Testis (tissue), 3 donors: Measurements from ENCODE around the gene KCNAB1. TPM values are rescaled to one million over a fixed set of nuclear protein-coding genes. Genes with fewer than 3 reads are reported as not detected.

ENCODE experiments used
- DNase-seq: peaks from one replicate; pipeline ENCODE4 v3.0.0-alpha.2; 2019
- H3K27ac ChIP-seq, 2 donors: fragments of 200-600 bp; sonication (generic); one replicate each; pipeline ENCODE4 v1.5.1; 2019
- H3K27me3 ChIP-seq: fragments of 200-600 bp; sonication (generic); one replicate; pipeline ENCODE4 v1.5.1; 2019
- H3K36me3 ChIP-seq: fragments of 200-600 bp; sonication (generic); one replicate; pipeline ENCODE4 v1.5.1; 2017; ENCODE audit warnings: low read depth; ENCODE audit errors: missing control alignments
- H3K4me1 ChIP-seq: fragments of 200-600 bp; sonication (generic); one replicate; pipeline ENCODE4 v1.5.1; 2019
- H3K4me3 ChIP-seq, 2 donors: fragments of 200-600 bp; sonication (generic); one replicate each; pipeline ENCODE4 v1.5.1; 2017 to 2019
- H3K9me3 ChIP-seq: fragments of 200-600 bp; sonication (generic); one replicate; pipeline ENCODE4 v1.5.1; 2017
- POLR2A ChIP-seq: fragments of 450-650 bp; IDR thresholded peaks from one replicate; pipeline ENCODE4 v1.6.1; 2017; ENCODE audit warnings: antibody characterized with exemption, mild to moderate bottlenecking, moderate library complexity
- WGBS, 2 donors: methylation state at CpG; one replicate each; pipeline ENCODE4 v1.1.5; 2018; 5-methylcytosine and 5-hydroxymethylcytosine counted together
- intact Hi-C: fragments of 100-400 bp; cut with DNase I; formaldehyde crosslinking; loops from one replicate; pipeline ENCODE4 v1.15.1; 2023; ENCODE audit warnings: low total_unique reads
- polyA plus RNA-seq: library from polyadenylated mRNA; stranded (reverse); fragments of 350-450 nt; fragmentation: Illumina TruSeq; extraction: RNeasy Lipid Tissue Mini Kit (QIAGEN cat#74804); gene quantifications from one replicate; pipeline ENCODE4 v1.2.3, GENCODE V29; 2014; ENCODE audit warnings: low read depth, low replicate concordance; ENCODE audit not compliant: insufficient read depth
- total RNA-seq, 2 donors: library from RNA; depleted of rRNA; stranded (reverse); fragments of >200 nt; gene quantifications; one replicate each; pipeline ENCODE4 v1.2.3, GENCODE V29; 2016
- TF ChIP-seq, protein P1 (sequence below), 3 experiments: fragments of 450-650 bp in 2 of 3; fragments of 200-600 bp in 1 of 3; sonication (generic) in 1 of 3; IDR thresholded peaks; one replicate each; pipeline ENCODE4 v1.5.1; 2016 to 2019; ENCODE audit warnings: antibody characterized with exemption in 3 of 3, mild to moderate bottlenecking in 2 of 3, moderate library complexity in 1 of 3

KCNAB1 gene
- total and polyA plus RNA-seq, 3 donors from 2014 or later: 3.8 to 8.9 (median 5.7) TPM

DNA sequence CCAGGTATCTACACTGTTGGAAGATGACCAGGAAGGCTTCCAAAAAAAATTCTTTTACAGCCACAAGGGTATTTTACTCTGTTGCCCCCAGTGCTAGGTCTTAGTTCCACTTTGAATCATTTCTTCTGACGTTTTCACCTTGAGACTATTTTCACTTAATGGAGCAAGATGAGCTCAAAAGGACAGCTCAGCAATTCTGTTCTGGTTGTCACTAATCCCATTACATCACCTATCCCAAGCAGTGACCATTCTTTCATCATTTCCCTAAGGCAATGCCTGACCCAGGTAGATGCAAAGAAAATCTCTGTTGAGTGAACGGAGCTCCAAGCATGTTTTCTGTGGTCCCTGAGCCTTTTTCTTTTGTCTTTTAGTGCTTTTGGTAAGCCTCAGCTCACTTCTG is 210.0 kb downstream of the KCNAB1 start:
- TF ChIP-seq POLR2A: no peak
- TF ChIP-seq, protein P1, sequence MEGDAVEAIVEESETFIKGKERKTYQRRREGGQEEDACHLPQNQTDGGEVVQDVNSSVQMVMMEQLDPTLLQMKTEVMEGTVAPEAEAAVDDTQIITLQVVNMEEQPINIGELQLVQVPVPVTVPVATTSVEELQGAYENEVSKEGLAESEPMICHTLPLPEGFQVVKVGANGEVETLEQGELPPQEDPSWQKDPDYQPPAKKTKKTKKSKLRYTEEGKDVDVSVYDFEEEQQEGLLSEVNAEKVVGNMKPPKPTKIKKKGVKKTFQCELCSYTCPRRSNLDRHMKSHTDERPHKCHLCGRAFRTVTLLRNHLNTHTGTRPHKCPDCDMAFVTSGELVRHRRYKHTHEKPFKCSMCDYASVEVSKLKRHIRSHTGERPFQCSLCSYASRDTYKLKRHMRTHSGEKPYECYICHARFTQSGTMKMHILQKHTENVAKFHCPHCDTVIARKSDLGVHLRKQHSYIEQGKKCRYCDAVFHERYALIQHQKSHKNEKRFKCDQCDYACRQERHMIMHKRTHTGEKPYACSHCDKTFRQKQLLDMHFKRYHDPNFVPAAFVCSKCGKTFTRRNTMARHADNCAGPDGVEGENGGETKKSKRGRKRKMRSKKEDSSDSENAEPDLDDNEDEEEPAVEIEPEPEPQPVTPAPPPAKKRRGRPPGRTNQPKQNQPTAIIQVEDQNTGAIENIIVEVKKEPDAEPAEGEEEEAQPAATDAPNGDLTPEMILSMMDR (IDR thresholded peaks at IDR 0.05): no peak
- Histone ChIP-seq H3K27ac (no peak overlapping the region), H3K4me1 (no peaks in the 10 kb centered on the region), H3K4me3 (no peak overlapping the region), H3K36me3 (no peaks in the 10 kb centered on the region), H3K9me3 (no peaks in the 10 kb centered on the region), H3K27me3 (no peaks in the 10 kb centered on the region)
- 85 to 90% methylated on average over 2 of the region's 2 CpGs for WGBS, 2 donors
- no peak for DNase-seq
- intact Hi-C loops: no loop called here

DNA sequence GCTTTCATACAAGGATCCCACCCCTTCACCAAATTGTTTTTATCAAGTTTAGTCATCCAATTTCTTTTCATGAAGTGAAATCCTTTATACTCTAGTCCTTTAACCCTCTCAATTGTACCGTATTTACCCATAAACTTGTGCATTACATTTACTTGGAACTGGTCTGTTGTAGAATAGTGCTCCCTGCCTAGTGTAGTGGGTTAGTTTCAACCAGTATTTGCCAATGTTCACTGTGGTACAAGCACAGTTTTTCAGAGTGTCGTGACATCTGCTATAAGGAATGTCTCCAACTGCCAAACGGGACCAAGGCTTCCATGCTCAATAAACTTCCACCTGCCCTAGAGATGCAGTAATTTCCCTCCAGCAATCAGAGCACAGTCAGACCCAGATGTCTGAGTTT is 211.9 kb downstream of the KCNAB1 start:
- H3K4me3 ChIP-seq: no peak overlapping the region
- 83% methylated on average over 3 of the region's 3 CpGs for WGBS, 2 donors
- no peaks in the 10 kb centered on the region for H3K27me3 ChIP-seq
- intact Hi-C loops: no loop called here
- no peaks in the 10 kb centered on the region for H3K4me1 ChIP-seq
- TF ChIP-seq POLR2A: no peak
- TF ChIP-seq, protein P1 (IDR thresholded peaks at IDR 0.05): no peak
- no peak for DNase-seq
- no peaks in the 10 kb centered on the region for H3K36me3 ChIP-seq
- no peaks in the 10 kb centered on the region for H3K9me3 ChIP-seq
- no peak overlapping the region for H3K27ac ChIP-seq

DNA sequence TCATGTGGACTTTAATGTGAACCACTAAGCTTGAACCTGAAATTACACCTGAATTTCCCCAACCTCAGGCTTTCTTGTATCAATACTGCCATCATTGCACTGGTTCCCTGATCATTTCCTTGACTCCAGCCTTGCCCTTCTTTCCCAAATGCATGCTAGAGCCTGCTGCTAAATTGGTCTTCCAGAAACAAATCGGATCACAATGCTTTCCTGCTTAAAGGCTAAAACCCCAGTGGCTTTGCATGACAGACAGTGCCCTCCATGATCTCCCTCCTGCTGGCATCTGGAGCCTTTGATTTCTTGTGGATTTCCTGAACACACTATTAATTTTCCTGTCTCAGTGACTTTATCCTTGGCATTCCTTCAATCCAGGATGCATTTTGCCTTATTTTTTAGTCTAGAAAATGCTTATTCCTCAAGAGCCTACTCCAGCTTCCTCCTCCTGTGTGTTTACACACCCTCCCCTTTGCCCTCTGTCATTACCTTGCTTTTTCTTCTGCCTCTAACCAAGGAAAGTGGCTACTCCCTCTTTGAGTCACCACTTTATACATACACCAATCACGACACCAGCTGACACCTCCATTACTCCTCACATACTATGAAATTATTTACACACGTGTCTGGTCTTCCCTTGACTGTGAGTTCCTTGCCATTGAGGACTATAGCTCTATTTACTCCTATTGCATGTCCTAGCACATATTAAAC is 214.6 kb downstream of the KCNAB1 start:
- no peaks in the 10 kb centered on the region for H3K9me3 ChIP-seq
- no peak overlapping the region for H3K4me3 ChIP-seq
- DNase-seq: no peak
- H3K4me1 ChIP-seq: no peaks in the 10 kb centered on the region
- H3K27me3 ChIP-seq: no peaks in the 10 kb centered on the region
- intact Hi-C loops: no loop called here
- TF ChIP-seq, protein P1 (IDR thresholded peaks at IDR 0.05): no peak
- TF ChIP-seq POLR2A: no peak
- WGBS, 2 donors: 72 to 83% methylated on average over 3 of the region's 3 CpGs
- H3K27ac ChIP-seq: no peak overlapping the region
- H3K36me3 ChIP-seq: no peaks in the 10 kb centered on the region

DNA sequence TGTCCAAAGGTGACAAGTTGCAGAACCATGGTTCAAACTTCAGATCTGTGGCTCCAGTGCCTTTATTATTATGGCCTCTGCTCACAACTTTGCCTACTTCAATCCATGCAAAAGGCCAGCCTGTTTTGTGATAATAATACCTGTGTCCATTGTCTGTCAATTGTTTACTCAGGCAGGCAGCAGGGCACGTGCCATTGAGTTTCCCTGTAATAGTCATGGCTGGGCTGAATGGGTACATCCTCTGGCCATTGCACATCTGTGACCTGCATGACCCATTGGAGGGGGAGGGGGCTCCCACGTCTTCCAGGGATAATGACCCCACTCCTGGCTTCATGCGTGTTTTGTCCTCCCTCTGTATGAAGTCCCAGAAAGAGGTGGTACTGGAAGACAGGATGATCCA is 219.1 kb downstream of the KCNAB1 start:
- intact Hi-C loops: no loop called here
- Histone ChIP-seq H3K36me3 (no peaks in the 10 kb centered on the region), H3K4me1 (no peaks in the 10 kb centered on the region), H3K4me3 (no peak overlapping the region), H3K27me3 (no peaks in the 10 kb centered on the region), H3K9me3 (no peaks in the 10 kb centered on the region), H3K27ac (no peak overlapping the region)
- no peak for TF ChIP-seq POLR2A
- TF ChIP-seq, protein P1 (IDR thresholded peaks at IDR 0.05): no peak
- 74 to 76% methylated on average over 3 of the region's 3 CpGs for WGBS, 2 donors
- DNase-seq: no peak

DNA sequence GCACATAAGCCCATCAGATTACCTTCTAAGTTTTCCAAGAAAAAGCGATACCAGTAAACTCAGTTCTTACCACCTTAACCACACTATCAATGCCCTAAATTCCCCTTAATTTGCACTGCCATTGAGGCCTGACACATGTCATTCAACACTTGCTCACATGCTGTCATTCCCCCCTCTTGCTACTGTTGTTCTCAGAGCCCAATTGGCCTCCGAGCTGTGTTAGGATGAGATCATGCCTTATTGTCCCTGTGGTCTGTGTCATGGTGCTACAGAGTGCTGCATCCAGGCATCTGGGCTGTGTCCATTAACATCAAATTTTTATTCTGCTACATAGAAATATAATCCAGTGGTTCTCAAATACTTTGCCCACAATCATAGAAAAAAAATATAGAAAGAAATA is 221.0 kb downstream of the KCNAB1 start:
- Histone ChIP-seq H3K4me3 (no peak overlapping the region), H3K27me3 (no peaks in the 10 kb centered on the region), H3K27ac (no peak overlapping the region), H3K36me3 (no peaks in the 10 kb centered on the region), H3K4me1 (no peaks in the 10 kb centered on the region), H3K9me3 (no peaks in the 10 kb centered on the region)
- intact Hi-C loops: no loop called here
- no peak for DNase-seq
- TF ChIP-seq, protein P1 (IDR thresholded peaks at IDR 0.05): no peak
- no peak for TF ChIP-seq POLR2A
- WGBS, 2 donors: 79 to 84% methylated on average over 2 of the region's 2 CpGs
